A673 (cell line): ENCODE results near the gene GZF1.

Source experiments
- EZH2 ChIP-seq: fragments of 200-600 bp; sonication (generic); IDR thresholded peaks from 2 replicates; pipeline ENCODE4 v1.6.1; 2017; ENCODE audit warnings: borderline replicate concordance, low read depth, mild to moderate bottlenecking, mixed read lengths, antibody characterized with exemption, low read length; ENCODE audit not compliant: poor library complexity, severe bottlenecking
- TF ChIP-seq, protein P1 (sequence below): fragments of 300-800, 200-600 bp; sonication (generic); conservative IDR thresholded peaks from 2 replicates; pipeline ENCODE4 v1.5.1; 2017; ENCODE audit warnings: low read depth, mild to moderate bottlenecking, antibody characterized with exemption, low read length, moderate library complexity, mixed read lengths

GRCh38 chr20:23325107-23325506, 36.9 kb upstream of the GZF1 start:
- TF ChIP-seq, protein P1, sequence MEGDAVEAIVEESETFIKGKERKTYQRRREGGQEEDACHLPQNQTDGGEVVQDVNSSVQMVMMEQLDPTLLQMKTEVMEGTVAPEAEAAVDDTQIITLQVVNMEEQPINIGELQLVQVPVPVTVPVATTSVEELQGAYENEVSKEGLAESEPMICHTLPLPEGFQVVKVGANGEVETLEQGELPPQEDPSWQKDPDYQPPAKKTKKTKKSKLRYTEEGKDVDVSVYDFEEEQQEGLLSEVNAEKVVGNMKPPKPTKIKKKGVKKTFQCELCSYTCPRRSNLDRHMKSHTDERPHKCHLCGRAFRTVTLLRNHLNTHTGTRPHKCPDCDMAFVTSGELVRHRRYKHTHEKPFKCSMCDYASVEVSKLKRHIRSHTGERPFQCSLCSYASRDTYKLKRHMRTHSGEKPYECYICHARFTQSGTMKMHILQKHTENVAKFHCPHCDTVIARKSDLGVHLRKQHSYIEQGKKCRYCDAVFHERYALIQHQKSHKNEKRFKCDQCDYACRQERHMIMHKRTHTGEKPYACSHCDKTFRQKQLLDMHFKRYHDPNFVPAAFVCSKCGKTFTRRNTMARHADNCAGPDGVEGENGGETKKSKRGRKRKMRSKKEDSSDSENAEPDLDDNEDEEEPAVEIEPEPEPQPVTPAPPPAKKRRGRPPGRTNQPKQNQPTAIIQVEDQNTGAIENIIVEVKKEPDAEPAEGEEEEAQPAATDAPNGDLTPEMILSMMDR: no peak
- TF ChIP-seq EZH2: no peak
